NCI-H2227 (cell line): ENCODE results near the gene WDR20.
A peak's percentile ranks its signal among the peaks of the same experiment; 100 is the strongest.
"Not testable (repeated sequence)": the region's sequence is repeated elsewhere in the genome, so short reads cannot be mapped to it uniquely, and the experiment has no call there.

ENCODE experiments used
- DNase-seq: peaks from one replicate; lab custom pipeline; 2025; ENCODE audit not compliant: unreplicated experiment; lab: John Stamatoyannopoulos, UW

WDR20 gene

GRCh38 chr14:102170061-102170460, 30.4 kb downstream of the WDR20 start:
- DNase-seq = no peak

- DNase-seq = no peak
Observed at GRCh38 chr14:102171173-102172020, 31.7 kb downstream of the WDR20 start.

- DNase-seq = not testable (repeated sequence)
Observed at GRCh38 chr14:102172021-102172272, 32.2 kb downstream of the WDR20 start.

- not testable (repeated sequence) for DNase-seq
Observed at GRCh38 chr14:102172721-102173120, 33.0 kb downstream of the WDR20 start.

GRCh38 chr14:102177161-102177560, 37.5 kb downstream of the WDR20 start:
- no peak for DNase-seq

- no peak for DNase-seq
Observed at GRCh38 chr14:102178806-102179205, 39.1 kb downstream of the WDR20 start.

GRCh38 chr14:102180248-102180998, 40.7 kb downstream of the WDR20 start:
- no peak for DNase-seq

GRCh38 chr14:102181187-102181586, 41.5 kb downstream of the WDR20 start:
- DNase-seq = no peak

- DNase-seq = no peak
Observed at GRCh38 chr14:102182190-102182589, 42.5 kb downstream of the WDR20 start.

- DNase-seq = no peak
Observed at GRCh38 chr14:102182936-102183619, 43.4 kb downstream of the WDR20 start.

GRCh38 chr14:102183886-102184285, 44.2 kb downstream of the WDR20 start:
- DNase-seq = no peak

- peak; percentile 85 for DNase-seq
Observed at GRCh38 chr14:102184316-102185035, 44.8 kb downstream of the WDR20 start.

GRCh38 chr14:102185360-102185759, 45.7 kb downstream of the WDR20 start:
- peak; percentile 53 for DNase-seq

- no peak for DNase-seq
Observed at GRCh38 chr14:102187044-102187443, 47.3 kb downstream of the WDR20 start.

GRCh38 chr14:102187568-102188001, 47.9 kb downstream of the WDR20 start:
- no peak for DNase-seq

GRCh38 chr14:102188187-102188586, 48.5 kb downstream of the WDR20 start:
- DNase-seq = no peak

GRCh38 chr14:102189874-102190273, 50.2 kb downstream of the WDR20 start:
- DNase-seq = no peak

- DNase-seq = no peak
Observed at GRCh38 chr14:102192840-102193502, 53.3 kb downstream of the WDR20 start.

- DNase-seq = no peak
Observed at GRCh38 chr14:102194856-102195255, 55.2 kb downstream of the WDR20 start.

GRCh38 chr14:102195446-102195845, 55.7 kb downstream of the WDR20 start:
- no peak for DNase-seq
